PFSK-1 (cell line): ENCODE data around the gene CHD3.

Source experiments
- FOXP2 ChIP-seq: optimal IDR thresholded peaks from 2 replicates; pipeline ENCODE3; 2011; ENCODE audit warnings: borderline replicate concordance, control low read depth, inconsistent platforms; ENCODE audit not compliant: insufficient read depth; ENCODE audit errors: extremely low read length, extremely low read depth
- POLR2AphosphoS5 ChIP-seq: IDR thresholded peaks from 2 replicates; pipeline ENCODE4 v1.6.1; 2012; ENCODE audit warnings: low read depth, mild to moderate bottlenecking, control low read depth, low read length, moderate library complexity
- SIN3A ChIP-seq: IDR thresholded peaks from 2 replicates; pipeline ENCODE4 v1.6.1; 2012; ENCODE audit warnings: mild to moderate bottlenecking, low read length, moderate library complexity, borderline replicate concordance; ENCODE audit not compliant: insufficient read depth
- TAF1 ChIP-seq: IDR thresholded peaks from 2 replicates; pipeline ENCODE4 v1.6.1; 2012; ENCODE audit warnings: low read length, control low read depth, borderline replicate concordance; ENCODE audit not compliant: insufficient read depth
- TF ChIP-seq, protein P1 (sequence below), 2 experiments: IDR thresholded peaks; 2 replicates each; pipeline versions ENCODE4 v1.6.1 to v1.8.0; 2011 to 2012; ENCODE audit warnings: low read depth in 2 of 2, low read length in 2 of 2, control low read depth in 1 of 2, inconsistent platforms in 1 of 2, mild to moderate bottlenecking in 1 of 2, moderate library complexity in 1 of 2; ENCODE audit not compliant: insufficient read depth in 1 of 2

Gene CHD3

DNA sequence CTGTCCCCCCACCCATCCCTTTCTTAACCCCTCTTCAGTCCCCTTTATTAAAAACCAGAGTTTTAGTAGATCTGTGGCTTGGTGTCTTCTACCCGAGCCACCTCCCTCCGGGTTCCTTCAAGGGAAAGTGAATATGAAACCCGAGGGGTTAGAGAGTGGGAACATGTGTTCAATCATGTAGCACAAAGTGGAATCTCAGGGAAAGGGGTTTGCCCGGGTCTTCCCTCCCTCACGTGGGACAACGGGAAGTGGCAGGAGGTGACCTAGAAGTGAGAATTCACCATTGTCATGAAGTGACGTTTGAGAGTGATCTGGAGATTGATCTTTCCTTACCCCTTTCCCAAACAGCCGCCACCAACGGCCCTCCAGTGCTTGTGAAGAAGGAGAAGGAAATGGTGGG is 22.5 kb downstream of the CHD3 start:
- TF ChIP-seq TAF1 (no peak), SIN3A (no peak), POLR2AphosphoS5 (no peak), FOXP2 (no peak)
- TF ChIP-seq, protein P1, sequence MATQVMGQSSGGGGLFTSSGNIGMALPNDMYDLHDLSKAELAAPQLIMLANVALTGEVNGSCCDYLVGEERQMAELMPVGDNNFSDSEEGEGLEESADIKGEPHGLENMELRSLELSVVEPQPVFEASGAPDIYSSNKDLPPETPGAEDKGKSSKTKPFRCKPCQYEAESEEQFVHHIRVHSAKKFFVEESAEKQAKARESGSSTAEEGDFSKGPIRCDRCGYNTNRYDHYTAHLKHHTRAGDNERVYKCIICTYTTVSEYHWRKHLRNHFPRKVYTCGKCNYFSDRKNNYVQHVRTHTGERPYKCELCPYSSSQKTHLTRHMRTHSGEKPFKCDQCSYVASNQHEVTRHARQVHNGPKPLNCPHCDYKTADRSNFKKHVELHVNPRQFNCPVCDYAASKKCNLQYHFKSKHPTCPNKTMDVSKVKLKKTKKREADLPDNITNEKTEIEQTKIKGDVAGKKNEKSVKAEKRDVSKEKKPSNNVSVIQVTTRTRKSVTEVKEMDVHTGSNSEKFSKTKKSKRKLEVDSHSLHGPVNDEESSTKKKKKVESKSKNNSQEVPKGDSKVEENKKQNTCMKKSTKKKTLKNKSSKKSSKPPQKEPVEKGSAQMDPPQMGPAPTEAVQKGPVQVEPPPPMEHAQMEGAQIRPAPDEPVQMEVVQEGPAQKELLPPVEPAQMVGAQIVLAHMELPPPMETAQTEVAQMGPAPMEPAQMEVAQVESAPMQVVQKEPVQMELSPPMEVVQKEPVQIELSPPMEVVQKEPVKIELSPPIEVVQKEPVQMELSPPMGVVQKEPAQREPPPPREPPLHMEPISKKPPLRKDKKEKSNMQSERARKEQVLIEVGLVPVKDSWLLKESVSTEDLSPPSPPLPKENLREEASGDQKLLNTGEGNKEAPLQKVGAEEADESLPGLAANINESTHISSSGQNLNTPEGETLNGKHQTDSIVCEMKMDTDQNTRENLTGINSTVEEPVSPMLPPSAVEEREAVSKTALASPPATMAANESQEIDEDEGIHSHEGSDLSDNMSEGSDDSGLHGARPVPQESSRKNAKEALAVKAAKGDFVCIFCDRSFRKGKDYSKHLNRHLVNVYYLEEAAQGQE (IDR thresholded peaks at IDR 0.05; ENCODE audit: insufficient read depth in 1 of 2, low read depth in 2 of 2, low read length in 2 of 2), result no peak

DNA sequence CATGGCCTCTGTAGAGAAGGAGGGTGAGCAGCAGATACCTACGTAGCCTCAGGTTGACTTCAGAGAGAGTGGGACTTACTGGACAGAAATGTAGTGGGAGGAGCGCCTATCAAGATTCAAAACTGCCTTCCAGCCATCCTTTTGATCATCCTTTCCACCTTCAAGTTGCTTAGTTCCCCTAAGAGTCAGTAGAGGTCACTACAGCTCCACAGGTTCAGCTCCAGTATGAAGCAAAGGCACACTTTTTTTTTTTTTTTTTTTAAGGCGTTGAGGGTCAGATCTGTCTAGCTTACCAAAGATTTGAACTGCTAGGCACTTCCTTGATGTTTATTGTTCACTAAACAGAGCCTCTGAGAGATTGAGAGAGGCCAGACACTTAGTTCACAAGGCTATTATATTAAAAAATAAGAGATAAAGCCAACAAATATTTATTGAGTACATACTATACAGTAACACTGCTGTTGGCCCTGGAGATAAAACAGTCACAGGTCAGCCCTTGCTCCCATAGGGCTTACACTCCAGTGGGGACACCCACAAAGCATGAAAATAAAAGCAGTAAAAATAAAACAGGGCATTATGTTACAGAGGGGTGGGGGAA is 24.4 kb downstream of the CHD3 start:
- TF ChIP-seq SIN3A (0 out of 2 replicates have a peak, but pooled peaks have one; percentile 45), TAF1 (no peak)

DNA sequence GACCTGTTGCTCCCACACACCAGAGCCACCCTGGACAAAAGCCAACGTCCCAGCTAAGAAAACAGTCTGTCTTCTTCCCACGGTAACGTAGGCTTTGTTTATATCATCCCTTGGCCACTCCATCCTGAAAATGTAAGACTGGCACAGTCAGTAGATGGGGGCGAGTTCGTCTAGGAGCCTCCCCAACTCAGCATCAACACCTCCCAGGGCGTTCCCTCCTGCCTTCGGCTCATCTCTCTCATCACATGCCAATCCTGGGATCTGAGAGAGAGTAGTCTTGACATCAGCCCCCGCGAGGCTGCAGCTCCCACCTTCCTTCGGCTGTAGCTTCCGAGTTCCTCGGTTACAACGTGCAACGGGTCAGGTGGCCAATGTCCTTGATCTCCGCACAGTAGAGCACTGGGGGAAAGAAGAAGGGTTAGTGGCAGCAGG is 26.6 kb downstream of the CHD3 start:
- TF ChIP-seq FOXP2 (no peak), SIN3A (0 out of 2 replicates have a peak, but pooled peaks have one; percentile 77), POLR2AphosphoS5 (no peak; the same call in 1 of the 2 replicates), TAF1 (peak; percentile 47; the same call in 1 of the 2 replicates)
- TF ChIP-seq, protein P1 (IDR thresholded peaks at IDR 0.05; ENCODE audit: insufficient read depth in 1 of 2, low read depth in 2 of 2, low read length in 2 of 2), result no peak

DNA sequence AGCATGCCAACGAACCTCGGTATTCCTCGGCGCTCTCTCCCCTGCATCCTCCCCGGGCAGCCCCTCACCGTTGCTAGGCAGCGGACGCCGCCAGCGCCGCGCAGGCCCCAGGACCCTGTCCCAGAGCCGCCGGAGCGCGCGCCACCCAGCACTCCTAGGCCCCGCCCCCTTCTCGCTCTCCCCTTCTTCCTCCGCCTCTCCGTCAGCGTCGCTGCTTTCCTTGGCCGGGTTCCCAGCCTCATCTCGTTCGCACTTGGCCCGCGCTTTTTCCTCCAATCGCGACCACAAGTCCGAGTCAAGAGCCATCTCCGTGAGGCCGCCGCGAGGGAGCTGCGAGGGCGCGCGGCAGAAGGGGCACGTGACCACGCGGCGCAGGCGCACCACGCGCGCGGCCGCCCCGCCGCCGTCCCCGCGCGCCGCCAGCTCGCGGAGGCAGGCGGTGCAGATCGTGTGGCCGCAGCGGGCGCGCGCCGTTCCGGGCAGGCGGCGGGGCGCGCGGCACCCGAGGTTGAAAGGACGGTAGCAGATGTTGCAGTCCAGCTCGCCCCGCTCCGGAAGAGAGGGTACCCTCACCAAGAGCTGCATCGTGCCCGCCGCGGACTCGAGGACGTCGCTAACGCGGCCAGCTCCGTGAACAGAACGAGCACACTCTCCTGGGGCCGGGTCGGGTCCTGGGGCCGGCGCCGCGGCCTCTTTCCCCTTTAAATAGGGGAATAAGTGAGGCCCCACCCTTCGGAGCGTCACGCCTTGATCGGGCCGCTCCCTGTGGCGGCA is 27.2 kb downstream of the CHD3 start, which contains the start of gene RNF227:
Gene RNF227 (minus strand): TSS at position 679 of the 774 bp plus-strand sequence. CDS start 94 bp downstream, at position 585.
- TF ChIP-seq FOXP2 (peak; percentile 72), TAF1 (no peak), SIN3A (no peak), POLR2AphosphoS5 (no peak)
- TF ChIP-seq, protein P1 (IDR thresholded peaks at IDR 0.05; ENCODE audit: insufficient read depth in 1 of 2, low read depth in 2 of 2, low read length in 2 of 2), result peak; percentile 8 to 55; a peak in 1 of 4 replicates

DNA sequence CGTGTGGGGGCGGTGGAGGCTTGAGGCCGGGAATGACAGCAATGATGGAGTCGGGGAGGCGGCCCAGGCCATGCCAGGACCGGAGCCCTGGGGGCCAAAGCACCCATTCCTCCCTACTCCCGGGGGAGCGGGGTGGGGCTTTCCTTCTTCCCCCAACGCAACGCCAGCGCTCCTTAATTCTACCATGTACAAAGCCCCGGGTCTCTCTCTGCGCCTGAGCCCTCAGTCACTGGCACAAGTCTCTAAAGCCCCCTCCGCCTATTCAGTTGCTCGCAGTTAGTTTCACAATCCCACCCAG is 27.7 kb downstream of the CHD3 start:
- TF ChIP-seq FOXP2, result no peak
- no peak for TF ChIP-seq POLR2AphosphoS5
- no peak for TF ChIP-seq TAF1
- TF ChIP-seq, protein P1 (IDR thresholded peaks at IDR 0.05; ENCODE audit: insufficient read depth in 1 of 2, low read depth in 2 of 2, low read length in 2 of 2), result no peak
- no peak for TF ChIP-seq SIN3A
